Mesothelial cell of epicardium (in vitro differentiated cells): Measurements from ENCODE around the gene ARF5. TPM values are rescaled to one million over a fixed set of nuclear protein-coding genes. Genes with fewer than 3 reads are reported as not detected.
A peak's percentile ranks its signal among the peaks of the same experiment; 100 is the strongest.

ENCODE experiments used
- DNase-seq, 2 experiments: peaks; one replicate each; pipeline ENCODE4 v3.0.0; 2021; ENCODE audit warnings: low spot score in 2 of 2; ENCODE audit not compliant: unreplicated experiment in 2 of 2
- H3K27ac Mint-ChIP-seq: 2 replicates; pipeline ENCODE4 v1.8.0; 2021; ENCODE audit warnings: mixed read lengths
- H3K27me3 Mint-ChIP-seq: 2 replicates; pipeline ENCODE4 v1.8.0; 2021; ENCODE audit warnings: low read depth, mixed read lengths
- H3K36me3 Mint-ChIP-seq: 2 replicates; pipeline ENCODE4 v1.8.0; 2021; ENCODE audit warnings: mixed read lengths
- H3K4me1 Mint-ChIP-seq: 2 replicates; pipeline ENCODE4 v1.8.0; 2021; ENCODE audit warnings: mixed read lengths
- H3K4me3 Mint-ChIP-seq: 2 replicates; pipeline ENCODE4 v1.8.0; 2021; ENCODE audit warnings: mild to moderate bottlenecking, moderate library complexity, mixed read lengths
- H3K9me3 Mint-ChIP-seq: 2 replicates; pipeline ENCODE4 v1.8.0; 2021; ENCODE audit warnings: mixed read lengths
- total RNA-seq: library from RNA; stranded (reverse); gene quantifications from 3 replicates; pipeline ENCODE4 v1.2.1, GENCODE V29; 2021
- TF ChIP-seq, protein P1 (sequence below): fragments of 200-600 bp; sonication (generic); IDR thresholded peaks from one replicate; pipeline ENCODE4 v1.5.0; 2021; ENCODE audit warnings: antibody characterized with exemption; ENCODE audit not compliant: unreplicated experiment

Gene ARF5
- total RNA-seq, 1 donor from 2014 or later: 168 TPM

DNA sequence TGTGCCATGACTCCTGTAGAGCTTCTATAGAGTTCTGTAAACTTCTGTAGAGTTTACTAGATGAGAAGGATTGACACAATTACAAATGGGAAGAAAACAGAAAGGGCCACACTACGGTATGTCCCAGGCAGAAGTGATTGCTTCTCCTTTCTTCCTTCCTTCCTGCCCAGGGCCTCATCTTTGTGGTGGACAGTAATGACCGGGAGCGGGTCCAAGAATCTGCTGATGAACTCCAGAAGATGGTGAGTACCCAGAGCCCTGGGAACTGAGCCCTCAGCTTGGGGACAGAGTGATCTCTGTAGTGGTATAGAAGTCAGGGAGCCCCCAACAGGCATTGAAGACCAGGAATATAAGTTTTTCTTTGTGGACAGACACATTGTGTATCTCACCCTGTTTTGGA lies 1.7 kb downstream of the ARF5 start:
- H3K9me3 Mint-ChIP-seq: no peaks in the 10 kb centered on the region
- no peak for DNase-seq
- peaks cover 2% of the 10 kb centered on the region for H3K27me3 Mint-ChIP-seq
- TF ChIP-seq, protein P1, sequence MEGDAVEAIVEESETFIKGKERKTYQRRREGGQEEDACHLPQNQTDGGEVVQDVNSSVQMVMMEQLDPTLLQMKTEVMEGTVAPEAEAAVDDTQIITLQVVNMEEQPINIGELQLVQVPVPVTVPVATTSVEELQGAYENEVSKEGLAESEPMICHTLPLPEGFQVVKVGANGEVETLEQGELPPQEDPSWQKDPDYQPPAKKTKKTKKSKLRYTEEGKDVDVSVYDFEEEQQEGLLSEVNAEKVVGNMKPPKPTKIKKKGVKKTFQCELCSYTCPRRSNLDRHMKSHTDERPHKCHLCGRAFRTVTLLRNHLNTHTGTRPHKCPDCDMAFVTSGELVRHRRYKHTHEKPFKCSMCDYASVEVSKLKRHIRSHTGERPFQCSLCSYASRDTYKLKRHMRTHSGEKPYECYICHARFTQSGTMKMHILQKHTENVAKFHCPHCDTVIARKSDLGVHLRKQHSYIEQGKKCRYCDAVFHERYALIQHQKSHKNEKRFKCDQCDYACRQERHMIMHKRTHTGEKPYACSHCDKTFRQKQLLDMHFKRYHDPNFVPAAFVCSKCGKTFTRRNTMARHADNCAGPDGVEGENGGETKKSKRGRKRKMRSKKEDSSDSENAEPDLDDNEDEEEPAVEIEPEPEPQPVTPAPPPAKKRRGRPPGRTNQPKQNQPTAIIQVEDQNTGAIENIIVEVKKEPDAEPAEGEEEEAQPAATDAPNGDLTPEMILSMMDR: no peak
- H3K27ac Mint-ChIP-seq: no peak overlapping the region
- H3K4me1 Mint-ChIP-seq: peaks cover 22% of the 10 kb centered on the region
- H3K36me3 Mint-ChIP-seq: peaks cover 19% of the 10 kb centered on the region
- H3K4me3 Mint-ChIP-seq: peak overlapping the region; percentile 99

DNA sequence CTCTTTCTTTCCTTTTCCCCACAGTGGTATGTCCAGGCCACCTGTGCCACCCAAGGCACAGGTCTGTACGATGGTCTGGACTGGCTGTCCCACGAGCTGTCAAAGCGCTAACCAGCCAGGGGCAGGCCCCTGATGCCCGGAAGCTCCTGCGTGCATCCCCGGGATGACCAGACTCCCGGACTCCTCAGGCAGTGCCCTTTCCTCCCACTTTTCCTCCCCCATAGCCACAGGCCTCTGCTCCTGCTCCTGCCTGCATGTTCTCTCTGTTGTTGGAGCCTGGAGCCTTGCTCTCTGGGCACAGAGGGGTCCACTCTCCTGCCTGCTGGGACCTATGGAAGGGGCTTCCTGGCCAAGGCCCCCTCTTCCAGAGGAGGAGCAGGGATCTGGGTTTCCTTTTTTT lies 3.0 kb downstream of the ARF5 start:
- peaks cover 16% of the 10 kb centered on the region for H3K4me1 Mint-ChIP-seq
- no peak overlapping the region for H3K27ac Mint-ChIP-seq
- TF ChIP-seq, protein P1: no peak
- no peak overlapping the region for H3K4me3 Mint-ChIP-seq
- no peak for DNase-seq
- H3K27me3 Mint-ChIP-seq: peaks cover 6% of the 10 kb centered on the region
- H3K9me3 Mint-ChIP-seq: no peaks in the 10 kb centered on the region
- H3K36me3 Mint-ChIP-seq: peaks cover 19% of the 10 kb centered on the region

DNA sequence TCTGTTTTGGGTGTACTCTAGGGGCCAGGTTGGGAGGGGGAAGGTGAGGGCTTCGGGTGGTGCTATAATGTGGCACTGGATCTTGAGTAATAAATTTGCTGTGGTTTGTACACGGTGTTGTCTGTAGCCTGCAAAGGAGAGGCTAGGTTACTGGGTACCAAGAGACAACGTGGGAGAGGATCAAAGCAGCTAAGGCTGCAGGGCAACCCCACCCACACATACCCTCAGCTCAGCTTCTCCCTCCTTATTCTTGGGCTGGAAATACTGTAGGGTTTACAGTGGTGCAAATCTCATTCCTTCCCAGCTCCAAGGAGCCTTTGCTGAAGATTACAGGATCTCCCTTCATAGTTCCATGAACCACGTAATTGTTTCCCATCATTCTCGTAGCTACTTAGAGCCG lies 3.4 kb downstream of the ARF5 start:
- TF ChIP-seq, protein P1: no peak
- no peaks in the 10 kb centered on the region for H3K9me3 Mint-ChIP-seq
- peaks cover 6% of the 10 kb centered on the region for H3K27me3 Mint-ChIP-seq
- peaks cover 19% of the 10 kb centered on the region for H3K36me3 Mint-ChIP-seq
- H3K27ac Mint-ChIP-seq: no peak overlapping the region
- H3K4me1 Mint-ChIP-seq: peaks cover 16% of the 10 kb centered on the region
- peak in 1 of 2 experiments; percentile 19 for DNase-seq
- H3K4me3 Mint-ChIP-seq: no peak overlapping the region

DNA sequence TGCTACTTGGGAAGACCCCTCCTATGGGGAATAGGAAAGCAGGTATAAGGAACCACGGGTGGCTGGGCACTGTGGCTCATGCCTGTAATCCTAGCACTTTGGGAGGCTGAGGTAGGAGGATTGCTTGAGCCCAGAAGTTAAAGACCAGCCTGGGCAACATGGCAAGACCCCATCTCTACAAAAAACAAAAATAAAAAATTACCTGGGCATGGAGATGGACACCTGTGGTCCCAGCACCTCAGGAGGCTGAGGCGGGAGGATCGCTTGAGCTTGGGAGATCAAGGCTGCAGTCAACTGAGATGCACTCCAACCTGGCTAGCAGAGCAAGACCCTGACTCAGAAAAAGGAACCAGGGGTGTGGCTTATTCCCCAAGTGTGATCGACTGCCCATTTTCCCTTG lies 4.3 kb downstream of the ARF5 start:
- H3K27ac Mint-ChIP-seq: no peak overlapping the region
- TF ChIP-seq, protein P1: no peak
- H3K9me3 Mint-ChIP-seq: no peaks in the 10 kb centered on the region
- H3K4me3 Mint-ChIP-seq: no peak overlapping the region
- H3K4me1 Mint-ChIP-seq: peaks cover 10% of the 10 kb centered on the region
- no peak for DNase-seq
- H3K36me3 Mint-ChIP-seq: peaks cover 19% of the 10 kb centered on the region
- peaks cover 10% of the 10 kb centered on the region for H3K27me3 Mint-ChIP-seq

DNA sequence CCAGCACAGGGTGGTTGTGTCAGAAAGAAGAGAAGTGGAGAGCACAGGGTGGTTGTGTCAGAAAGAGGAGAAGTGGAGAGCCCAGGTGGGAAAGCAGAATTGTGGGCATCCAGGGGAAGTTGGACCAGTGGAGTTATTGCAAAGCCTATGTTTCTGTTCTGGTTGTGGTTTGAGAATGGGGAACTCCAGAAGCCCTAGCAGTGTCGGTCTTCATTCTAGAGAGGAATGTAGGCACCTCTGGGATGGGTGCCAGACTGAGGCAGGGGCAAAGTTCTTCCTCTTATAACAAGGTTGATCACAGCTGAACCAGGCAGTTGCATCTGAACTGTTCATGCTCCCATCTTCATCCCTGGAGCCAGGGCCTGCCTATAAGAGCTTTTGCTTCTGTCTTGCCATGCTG lies 6.3 kb downstream of the ARF5 start:
- Mint-ChIP-seq H3K4me3 (no peak overlapping the region), H3K27ac (no peak overlapping the region), H3K27me3 (peaks cover 16% of the 10 kb centered on the region), H3K4me1 (peaks cover 6% of the 10 kb centered on the region), H3K9me3 (no peaks in the 10 kb centered on the region), H3K36me3 (peaks cover 19% of the 10 kb centered on the region)
- no peak for DNase-seq
- TF ChIP-seq, protein P1: no peak

DNA sequence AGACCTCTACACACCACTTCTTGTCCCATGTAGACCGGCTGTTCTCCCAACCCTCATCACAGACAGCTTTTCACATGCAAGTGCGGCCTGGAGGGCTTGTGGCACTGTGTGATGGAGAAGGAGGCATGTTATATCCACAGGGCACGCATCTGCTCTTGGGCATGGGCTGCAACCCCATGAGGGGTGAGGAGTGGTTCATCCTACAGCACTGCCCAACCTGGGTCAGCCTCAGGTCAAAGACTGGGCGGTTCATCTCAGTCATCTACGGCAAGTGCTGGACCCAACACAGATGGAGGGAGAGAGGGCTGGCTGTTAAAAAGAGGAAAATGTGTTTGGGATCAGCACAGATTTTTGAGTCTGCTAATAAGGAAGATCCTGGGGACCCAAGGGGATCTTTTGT lies 7.5 kb downstream of the ARF5 start:
- TF ChIP-seq, protein P1: no peak
- peaks cover 24% of the 10 kb centered on the region for H3K27me3 Mint-ChIP-seq
- DNase-seq: no peak
- H3K4me1 Mint-ChIP-seq: no peaks in the 10 kb centered on the region
- H3K9me3 Mint-ChIP-seq: no peaks in the 10 kb centered on the region
- H3K27ac Mint-ChIP-seq: no peak overlapping the region
- H3K36me3 Mint-ChIP-seq: peaks cover 11% of the 10 kb centered on the region
- no peak overlapping the region for H3K4me3 Mint-ChIP-seq
